Central memory CD4-positive, alpha-beta T cell (primary cell): ENCODE measurements around the gene ID3.

Experiments
- DNase-seq: peaks from one replicate; pipeline ENCODE4 v3.0.0; 2022

Gene ID3

GRCh38 chr1:23564529-23565122, 5.3 kb upstream of the ID3 start:
- no peak for DNase-seq

- DNase-seq = no peak
Observed at GRCh38 chr1:23563755-23564374, 4.6 kb upstream of the ID3 start.

- DNase-seq = no peak
Observed at GRCh38 chr1:23563003-23563402, 3.7 kb upstream of the ID3 start.

DNA sequence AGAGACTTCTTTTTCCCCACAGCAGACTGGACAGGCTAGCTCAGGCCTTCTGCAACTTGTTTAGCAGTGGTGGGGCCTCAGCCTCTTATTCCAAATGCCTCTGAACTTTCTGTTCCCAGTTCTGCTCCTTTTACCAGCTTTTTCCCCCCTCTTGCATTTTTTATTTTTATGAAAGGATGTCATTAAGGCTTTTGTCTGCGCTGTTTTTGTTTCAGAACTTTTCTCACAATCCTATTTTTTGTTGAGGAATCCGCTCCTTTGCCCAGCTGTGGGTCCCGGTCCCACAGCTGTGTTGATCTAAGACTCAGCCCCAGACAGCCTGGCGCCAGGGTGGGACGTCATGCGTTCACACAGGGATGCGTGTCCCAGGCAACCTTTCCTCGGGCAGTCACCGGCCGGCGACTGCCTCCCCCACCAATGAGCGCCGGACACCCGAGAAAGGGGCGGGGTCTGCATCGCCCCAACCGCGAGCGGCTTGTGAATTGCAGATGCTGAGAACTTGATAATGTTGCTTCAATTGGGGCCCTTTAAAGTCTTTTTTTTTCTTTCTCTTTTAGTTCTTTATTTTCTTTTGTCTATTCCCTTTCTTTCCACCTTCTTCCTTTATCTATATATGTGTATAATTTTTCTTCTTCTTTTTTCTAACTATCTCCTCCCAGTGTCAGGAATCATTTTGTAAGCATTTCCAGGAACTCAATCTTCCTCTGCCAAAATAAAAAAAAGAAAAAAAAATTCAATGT, 3.0 kb upstream of the ID3 start:
- DNase-seq = no peak

- no peak for DNase-seq
Observed at GRCh38 chr1:23561813-23562100, 2.5 kb upstream of the ID3 start.

GRCh38 chr1:23561076-23561812, 1.9 kb upstream of the ID3 start:
- DNase-seq = no peak

- DNase-seq = no peak
Observed at GRCh38 chr1:23559985-23560741, 862 bp upstream of the ID3 start.

GRCh38 chr1:23558872-23559135, 497 bp downstream of the ID3 start:
- DNase-seq = no peak

DNA sequence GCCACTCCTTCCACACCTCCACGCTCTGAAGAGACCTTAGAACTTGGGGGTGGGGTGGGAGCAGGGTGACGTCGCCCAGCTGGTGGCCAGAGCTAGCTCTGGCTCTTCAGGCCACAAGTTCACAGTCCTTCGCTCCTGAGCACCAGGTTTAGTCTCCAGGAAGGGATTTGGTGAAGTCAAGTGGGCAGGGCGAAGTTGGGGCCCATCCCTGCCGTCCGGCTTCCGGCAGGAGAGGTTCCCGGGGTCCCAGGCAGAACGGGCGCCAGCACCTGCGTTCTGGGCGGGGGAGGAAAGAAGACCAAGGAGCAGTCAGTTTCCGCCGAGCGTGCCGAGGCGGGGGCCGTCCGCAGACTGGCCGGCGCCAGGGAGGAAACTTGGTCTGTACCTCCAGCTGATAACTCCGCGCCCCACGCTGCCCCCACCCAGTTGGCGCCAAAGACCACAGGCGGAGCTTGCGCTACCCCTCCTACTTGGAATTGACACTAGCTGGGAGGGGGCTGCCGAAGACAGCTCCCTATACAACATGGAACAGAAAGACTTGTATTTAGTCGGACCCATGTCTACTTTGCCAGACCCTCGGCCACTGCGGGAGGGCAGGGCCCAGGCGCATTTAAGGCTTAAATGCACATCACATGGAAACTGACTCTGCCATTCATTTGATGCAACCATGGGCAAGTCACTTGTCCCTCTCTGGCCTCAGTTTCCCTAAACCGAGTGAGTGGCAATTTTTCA, 995 bp downstream of the ID3 start:
- no peak for DNase-seq

DNA sequence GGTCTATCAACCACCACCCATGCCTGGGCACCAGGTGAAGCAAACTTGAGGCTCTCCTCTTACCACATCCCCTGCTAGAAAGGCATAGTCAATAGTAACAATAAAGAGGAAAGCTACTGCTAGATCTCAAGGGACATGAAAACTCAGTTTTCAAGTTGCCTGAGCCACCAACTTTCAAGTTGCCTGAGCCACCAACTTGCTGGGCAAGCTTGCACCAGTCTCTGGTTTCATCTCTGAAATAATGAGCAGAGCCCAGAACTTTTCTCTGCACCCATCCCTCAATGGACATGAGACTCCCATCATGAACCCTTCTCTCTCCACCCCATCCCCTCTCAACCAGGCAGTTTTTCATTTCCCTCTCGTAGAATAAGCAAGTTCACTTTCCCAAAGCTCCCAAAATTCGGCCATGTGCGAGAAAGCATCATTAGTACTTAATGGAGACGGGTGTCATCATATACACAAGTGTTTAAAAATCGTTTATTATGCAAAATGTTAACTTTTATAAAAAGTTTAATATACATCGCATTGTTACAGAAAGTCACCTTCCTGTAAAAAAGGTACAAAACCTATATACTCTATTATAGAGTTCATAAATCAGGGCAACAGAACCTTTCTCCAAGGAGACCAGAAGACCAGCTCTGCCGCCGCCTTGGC, 1.7 kb downstream of the ID3 start:
- DNase-seq = no peak

DNA sequence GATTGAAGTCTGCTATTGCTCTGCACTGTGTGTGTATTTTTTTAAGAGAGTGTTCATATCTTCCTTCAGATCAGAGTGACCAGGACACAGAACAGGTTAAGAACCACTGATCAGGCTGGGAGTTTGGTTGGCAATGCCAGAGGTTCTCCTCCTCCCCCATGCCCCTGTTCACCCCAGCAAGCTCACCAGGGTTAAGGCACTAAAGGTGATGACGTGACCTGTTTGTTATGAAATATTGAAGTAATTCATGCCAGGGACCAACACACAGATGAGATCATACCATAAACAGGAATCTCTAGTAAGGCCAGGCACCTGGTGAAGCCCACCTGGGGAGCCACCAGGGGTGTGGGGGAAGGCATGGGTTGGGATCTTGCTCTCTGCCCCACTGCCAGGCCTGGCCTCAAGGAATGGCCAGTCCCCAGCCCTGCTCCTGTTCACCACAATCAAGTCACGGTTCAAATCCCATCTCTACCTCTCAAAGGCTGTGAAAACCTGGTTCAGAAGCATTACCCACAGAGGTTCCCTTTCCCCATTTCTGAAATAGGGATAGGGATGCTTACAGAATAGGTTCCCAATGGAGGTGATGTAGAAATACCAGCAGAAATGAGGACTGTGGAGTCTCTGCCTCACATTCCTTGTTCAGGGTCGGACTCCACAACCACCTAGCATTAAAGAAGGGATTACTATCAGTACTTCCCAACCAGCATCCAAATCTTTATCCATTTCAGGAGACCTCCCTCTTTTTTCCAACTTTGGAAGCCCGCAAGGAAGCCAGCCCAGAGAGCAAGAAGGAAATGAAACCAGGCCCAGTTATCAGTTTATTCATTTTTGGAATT, 2.4 kb downstream of the ID3 start:
- no peak for DNase-seq

DNA sequence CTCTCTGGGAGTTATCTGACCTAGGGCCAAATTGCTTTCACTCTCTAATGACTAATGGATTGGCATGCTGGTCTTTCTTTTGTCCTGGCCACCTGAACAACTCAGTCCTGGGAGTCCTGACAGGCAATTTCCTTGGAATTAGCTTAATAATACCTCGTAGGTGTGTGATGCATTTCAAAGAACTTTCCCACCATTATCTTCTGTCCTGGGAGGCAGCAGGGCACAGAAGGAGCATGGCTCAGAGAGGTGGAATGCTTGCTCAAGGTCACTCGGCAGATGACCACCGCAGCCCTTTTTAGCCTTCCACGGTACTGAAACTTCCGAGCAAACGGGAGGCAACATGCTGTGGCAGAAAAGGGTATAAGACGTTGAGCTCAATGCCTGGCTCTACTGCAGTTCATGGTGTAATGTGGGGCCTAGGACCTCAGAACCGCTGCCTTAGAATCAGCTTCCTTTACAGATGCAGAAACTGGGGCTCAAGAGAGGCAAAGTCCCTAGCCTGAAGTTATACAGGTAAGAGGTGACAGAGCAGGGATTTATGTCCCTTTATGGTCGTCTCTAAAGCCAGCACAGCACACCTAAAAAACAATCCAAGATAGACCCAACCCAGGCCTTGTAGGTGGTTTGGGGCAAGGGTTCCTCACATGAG, 3.2 kb downstream of the ID3 start:
- DNase-seq = no peak

GRCh38 chr1:23555270-23555985, 3.9 kb downstream of the ID3 start:
- DNase-seq = no peak

- peak; percentile 81 for DNase-seq
Observed at GRCh38 chr1:23554481-23555269, 4.6 kb downstream of the ID3 start.

DNA sequence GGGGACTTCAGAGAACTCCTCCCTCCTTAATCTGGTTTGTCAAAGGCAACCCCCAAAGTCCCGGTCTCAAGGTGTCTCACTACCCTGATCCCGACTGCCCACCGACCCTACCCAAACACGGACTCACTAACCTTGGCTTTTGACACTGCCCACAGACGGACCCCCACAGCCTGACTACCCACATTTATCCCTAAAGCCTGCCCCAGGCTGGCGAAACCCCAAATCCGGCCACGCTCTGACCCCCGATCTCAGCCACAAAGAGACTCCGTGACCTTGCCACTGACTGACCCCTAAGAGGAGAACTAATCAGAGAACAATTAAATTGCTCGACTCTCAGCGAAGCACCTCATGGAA, 5.2 kb downstream of the ID3 start:
- no peak for DNase-seq

DNA sequence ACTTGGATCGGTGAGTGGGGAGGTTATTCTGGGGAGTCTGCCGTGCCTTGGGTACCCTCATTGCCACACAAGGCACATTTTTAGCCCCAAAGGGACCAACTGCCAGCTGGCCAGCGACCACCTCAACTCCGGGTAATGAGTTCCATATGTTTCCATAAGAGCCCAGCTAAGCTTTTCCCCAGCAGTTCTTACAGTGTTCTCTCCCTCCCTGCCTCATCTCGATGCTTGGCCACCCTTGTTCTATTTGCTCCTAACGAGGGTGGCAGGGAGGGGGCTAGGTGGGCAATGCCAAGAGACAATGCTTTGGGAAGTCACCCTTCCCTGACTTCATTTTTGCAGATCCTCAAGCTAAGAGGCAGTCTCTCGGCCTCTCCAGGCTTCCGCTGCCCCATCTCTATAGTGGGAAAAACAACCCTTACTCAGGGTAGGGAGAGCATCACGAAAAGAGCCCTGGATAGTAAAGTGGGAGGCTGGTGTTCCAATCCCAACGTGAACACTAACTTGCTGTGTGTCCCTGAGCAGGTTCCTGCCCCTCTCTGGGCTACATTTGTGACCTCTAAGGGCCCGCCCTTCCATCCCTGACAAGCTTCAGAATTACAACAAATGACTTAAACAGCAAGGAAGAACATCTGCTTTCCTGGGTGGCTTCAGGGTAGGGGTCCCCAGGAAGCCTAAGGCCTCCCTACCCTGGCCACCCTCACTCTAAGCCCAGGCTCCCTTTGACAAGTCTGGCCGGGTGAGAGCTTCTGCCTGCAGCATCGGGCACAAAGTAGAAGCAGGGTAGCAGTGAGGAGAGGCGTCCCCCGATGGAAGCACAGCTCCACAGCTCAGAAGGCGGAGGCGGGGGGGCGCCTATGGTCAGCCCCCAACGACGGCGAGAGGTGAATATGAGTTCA, 5.8 kb downstream of the ID3 start:
- DNase-seq = no peak

GRCh38 chr1:23551849-23552248, 7.5 kb downstream of the ID3 start:
- no peak for DNase-seq

GRCh38 chr1:23548704-23549143, 10.6 kb downstream of the ID3 start:
- DNase-seq = no peak
